ENCODE data around the gene RAP1GAP.
"Not testable (repeated sequence)": the region's sequence is repeated elsewhere in the genome, so short reads cannot be mapped to it uniquely, and the experiment has no call there.

Gene RAP1GAP

DNA sequence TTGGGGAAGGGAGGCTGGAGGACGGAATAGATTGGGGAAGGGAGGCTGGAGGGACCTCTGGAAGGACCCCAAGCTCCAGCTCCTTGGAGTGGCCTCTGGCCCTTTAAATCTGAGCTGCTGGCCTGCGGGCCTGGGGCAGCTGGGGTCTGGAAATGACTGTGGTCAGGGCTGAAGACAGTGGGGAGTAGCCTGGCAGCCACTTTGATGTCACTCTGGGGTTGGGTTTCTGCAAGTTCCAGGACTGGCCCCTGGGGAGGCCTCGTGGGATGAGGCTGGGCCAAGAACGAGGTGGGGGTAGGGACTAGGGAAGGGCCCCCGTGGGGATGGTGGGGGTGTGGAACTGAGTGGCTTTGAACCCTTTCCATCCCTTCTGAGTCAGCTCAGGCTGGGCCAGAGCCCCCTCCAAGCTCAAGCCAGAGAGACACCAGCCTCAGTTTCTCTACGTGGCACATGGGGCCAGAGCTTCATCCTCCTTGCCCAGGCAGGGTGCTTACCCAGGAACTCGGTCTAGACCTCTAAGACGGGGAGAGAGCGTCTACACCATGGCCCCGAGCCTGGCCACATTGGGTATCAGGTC, 100.3 kb downstream of the RAP1GAP start:
- DNase-seq (ENCODE audit: low read depth) = no peak

DNA sequence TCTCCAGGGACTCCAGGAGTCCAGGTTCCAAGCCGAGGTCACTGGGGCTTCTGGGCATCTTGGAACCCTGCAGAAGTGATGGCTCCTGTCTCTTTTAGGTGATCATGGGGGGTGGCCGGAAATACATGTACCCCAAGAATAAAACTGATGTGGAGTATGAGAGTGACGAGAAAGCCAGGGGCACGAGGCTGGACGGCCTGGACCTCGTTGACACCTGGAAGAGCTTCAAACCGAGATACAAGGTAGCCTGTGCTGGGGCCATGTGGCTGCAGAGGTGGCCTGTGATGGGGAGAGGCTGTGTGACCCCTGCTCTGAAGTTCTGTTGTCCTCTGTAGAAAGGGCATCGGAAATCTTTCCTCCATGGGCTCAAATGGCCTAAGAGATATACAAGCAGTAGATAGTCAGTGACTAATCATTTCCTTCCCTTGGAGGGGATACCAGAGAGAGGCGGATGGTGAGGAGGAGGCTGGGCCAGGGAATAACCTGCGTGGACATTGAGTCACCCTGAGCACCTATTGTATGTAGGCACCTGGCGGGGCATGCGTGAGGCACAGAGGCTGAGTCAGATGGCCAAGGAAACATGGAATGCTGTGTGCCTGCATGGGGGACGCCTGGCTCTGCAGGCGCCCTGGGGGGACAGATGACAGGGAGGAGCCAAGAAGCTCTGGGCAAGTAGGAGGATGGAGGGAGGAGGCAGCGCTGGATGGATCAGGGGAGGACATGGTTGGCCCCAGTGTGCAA, 101.0 kb downstream of the RAP1GAP start:
- DNase-seq (ENCODE audit: low read depth) = no peak

DNA sequence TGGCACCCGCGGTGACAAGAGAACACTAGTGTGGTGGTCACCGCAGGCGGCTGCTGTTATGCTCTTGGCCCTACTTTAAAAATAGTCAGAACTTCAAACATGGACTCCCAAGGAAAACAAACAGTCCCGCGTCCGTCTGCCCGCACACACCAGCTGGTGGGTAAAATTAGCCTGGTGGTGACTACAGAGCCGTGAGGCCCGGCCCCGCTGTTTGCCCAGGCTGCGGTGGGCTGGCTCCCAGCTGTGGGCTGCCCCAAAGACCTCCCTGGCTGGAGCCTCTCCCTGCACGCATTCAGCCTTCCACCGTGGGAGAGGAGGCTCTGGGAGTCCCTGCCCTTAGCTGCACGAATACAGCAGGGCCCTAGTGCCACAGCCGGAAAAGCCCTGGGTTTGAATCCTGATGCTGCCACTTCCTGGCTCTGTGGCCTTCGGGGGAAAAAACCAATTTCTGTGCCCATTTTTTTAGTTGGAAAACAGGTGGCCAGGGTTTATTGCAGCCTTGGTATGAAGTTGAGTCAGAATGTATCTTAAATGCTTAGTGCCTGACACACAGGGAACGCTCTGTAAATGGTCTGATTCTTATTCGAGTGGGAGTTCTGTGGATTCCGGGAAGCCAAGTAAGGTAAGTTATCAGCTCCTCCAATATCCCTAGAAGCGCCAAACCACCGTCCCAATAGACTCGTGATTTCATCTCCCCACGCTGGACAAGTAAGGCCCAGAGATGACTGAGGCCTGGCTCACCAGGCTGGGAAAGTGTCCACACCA, 101.7 kb downstream of the RAP1GAP start:
- no peak for DNase-seq (ENCODE audit: low read depth)

DNA sequence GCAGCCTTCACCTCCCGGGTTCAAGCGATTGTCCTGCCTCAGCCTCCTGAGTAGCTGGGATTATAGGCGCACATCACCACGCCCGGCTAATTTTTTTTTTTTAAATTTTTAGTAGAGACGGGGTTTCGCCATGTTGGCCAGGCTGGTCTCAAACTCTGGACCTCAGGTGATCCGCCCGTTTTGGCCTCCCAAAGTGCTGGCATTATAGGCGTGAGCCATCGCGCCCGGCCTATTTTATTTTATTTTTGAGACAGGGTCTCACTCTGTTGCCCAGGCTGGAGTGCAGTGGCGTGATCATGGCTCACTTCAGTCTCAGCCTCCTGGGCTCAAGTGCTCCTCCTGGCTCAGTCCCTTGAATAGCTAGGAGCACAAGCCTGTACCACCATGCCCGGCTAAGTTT, 102.8 kb downstream of the RAP1GAP start:
- DNase-seq (ENCODE audit: low read depth) = not testable (repeated sequence)

DNA sequence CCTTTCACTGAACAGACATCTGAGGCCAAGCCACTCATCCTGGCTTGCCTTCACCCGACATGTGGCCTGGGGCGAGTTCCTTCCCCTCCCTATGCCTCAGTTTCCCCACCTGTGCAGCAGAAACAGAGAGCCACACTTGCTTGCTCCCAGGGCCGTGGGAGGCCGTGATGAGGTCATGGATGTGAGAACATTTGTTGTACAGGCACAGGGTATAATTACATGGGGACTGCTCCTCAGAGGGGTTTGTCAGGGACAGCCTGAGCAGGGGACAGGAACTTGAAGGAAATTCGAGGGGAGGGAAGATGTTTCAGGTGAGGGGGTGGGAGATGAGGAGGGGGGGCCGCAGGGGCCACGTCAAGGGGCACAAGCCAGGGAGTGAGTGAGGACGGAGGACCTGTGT, 103.9 kb downstream of the RAP1GAP start:
- DNase-seq (ENCODE audit: low read depth) = no peak

DNA sequence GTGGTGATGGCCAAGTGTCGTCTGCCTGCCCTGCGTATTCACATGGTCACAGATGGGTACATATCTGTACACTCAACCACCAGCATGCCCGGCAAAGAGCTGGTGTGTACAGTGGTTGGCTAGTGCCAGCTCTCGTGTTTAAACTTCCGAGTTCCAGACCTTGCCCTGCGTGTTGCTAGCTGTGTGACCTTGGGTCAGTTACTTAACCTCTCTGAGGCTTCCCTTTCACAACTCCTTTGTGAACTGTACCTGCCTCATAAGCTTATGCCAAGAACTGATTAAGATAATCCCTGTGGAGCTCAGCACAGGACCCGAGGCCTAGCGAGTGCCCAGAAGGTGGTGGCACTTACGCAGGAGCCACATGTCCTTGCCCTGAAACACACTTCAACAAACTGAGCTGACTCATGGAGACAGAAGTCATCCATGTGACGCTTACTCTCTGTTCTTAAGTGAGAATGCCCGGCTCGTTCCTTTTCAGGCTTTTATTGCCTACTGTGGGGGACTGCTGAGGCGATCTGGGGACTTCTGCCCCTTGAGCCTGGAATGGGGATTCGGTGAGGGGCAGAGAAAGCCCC, 104.5 kb downstream of the RAP1GAP start:
- no peak for DNase-seq (ENCODE audit: low read depth)

DNA sequence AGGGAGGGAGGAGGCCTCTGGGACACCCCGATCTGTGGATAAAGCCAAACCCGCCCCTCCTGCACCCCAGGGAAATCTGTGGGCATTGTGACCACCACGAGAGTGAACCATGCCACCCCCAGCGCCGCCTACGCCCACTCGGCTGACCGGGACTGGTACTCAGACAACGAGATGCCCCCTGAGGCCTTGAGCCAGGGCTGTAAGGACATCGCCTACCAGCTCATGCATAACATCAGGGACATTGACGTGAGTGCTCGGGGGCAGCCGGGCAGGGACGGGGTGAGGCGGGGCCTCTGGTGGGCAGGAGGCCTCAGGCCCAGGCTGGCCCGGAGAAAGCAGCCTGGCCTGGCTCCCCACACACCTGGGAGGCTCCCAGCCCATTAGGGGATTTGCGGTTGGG, 105.2 kb downstream of the RAP1GAP start:
- no peak for DNase-seq (ENCODE audit: low read depth)

DNA sequence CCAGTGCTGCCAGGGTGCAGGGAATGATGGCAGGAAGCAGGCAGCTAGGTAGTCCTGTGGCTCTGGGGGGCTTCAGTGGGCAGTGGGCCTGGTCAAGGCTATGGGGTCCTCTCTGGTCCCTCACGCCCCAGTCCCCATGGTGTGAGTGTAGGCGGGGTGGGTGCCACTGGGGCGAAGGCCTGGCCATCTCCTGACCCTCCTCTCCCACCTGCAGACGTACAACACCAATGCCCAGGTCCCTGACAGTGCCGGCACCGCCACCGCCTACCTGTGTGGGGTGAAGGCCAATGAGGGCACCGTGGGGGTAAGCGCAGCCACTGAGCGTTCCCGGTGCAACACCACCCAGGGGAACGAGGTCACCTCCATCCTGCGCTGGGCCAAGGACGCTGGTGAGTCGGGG, 106.3 kb downstream of the RAP1GAP start:
- no peak for DNase-seq (ENCODE audit: low read depth)

DNA sequence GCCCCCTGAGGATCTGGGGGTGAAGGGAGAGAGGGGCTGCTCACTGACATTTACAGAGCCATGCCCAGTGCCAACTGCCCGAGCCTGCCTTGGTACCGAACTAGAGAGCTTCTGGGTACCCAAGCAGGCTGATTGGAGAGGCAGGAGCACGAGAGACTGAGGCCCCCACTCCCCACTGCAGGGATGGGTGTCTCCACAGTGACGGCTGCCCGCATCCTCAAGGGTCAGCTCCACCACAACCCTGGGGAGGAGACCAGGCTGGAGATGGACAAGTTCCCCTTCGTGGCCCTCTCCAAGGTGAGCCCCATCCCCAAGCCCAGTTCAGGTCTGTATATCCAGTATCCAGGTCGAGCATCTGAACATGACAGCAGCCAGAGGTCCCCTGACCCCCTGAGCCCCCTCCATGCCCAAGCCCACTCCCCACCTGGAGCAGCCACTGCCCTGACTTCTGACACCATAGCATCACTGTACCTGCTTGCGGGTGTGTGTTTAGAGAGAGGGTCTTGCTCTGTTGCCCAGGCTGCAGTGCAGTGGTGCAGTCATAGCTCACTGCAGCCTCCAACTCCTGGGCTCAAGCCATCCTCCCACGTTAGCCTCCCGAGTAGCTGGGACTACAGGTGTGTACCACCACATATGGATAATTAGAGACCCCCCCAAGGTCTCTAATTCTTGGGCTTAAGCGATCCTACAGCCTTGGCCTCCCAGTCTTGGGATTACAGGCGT, 108.1 kb downstream of the RAP1GAP start:
- DNase-seq (ENCODE audit: low read depth) = no peak

DNA sequence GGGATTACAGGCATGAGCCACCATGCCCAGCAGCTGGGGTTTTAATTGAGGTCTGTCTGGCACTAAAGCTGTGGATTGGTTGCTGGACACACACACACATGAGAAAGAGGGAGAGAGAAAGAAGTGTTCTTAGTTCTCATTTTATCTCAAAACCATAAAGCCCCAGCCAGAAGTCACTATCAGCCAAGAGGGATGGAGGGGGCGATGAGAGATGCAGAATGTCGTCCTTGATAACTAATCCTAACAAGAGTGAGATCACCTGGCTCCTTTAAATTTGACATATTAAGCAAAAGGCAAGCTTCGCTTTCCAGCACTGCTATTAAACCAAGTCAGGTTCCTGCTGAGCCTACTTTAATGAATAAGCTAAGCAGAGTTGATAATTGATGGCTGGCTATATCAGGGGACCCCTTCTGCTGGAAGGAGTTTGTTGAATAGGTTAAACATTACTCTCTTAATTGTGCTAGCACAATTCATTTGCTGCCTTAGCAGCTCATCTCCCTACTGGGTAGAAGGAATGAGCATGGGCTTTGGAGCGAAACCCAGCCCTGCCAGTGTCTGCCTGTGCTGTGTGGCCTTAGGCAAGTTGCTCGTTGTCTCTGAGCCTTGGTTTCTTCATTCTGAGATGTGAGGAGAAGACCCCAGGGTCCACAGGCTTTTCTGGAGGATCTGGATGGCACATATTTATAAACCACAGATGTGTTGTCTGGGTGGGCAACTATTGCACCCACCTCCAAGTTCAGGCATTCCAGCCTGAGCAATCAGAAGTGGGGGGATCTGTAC, 109.2 kb downstream of the RAP1GAP start:
- no peak for DNase-seq (ENCODE audit: low read depth)

DNA sequence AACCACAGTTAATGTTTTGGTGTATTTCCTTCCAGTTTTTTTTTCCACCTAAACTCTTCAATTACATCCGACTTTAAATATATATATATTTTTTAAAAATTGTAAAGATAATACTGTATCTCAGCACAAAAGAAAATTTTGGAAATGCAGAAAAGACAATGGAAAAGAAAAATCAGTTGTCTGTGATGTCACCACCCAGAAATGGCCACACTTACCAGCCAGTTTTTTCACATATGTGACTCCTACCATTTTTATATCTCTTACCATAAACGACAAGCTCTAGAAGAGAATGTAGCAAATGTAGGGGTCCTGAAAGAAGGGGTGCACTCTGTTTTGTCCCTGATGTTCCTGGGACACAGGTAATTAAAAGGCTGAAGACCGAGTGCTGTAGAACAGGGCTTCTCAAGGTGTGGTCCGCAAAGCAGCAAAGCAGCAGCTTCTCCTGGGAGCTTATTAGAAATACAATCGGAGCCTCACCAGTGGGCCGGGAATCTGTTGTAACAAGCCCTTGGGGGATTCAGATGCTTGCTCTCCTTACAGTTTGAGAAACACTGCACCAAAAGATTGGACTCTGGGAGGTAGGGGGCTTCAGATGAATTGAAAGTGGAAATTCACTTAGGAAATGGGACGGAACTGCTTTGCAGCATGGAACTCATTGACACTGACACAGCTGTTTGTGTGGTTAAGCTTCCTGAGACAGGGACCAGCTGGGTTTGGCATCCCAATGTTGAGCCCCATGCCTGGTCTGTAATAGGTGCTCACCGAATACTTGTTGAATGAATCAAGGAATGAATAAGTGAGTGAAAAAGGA, 115.8 kb downstream of the RAP1GAP start:
- no peak for DNase-seq (ENCODE audit: low read depth)

DNA sequence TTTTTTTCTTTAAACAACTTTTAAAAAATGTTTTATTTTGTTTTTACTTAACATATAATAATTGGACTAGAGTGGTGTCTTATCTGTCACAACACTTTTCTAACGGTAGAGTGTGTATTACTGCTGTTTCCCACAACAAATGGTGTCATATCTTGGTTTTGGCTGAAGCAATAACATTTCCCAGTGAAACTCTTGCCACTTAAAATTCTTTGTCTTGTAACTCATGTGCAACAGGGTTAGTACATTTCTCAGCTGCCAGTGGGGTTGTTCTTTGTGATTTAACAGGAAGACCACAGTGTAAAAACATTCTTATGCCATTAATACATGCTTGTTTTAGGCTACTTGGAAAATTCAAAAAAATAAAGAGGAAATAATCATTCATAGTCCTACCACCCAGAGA, 116.4 kb downstream of the RAP1GAP start:
- no peak for DNase-seq (ENCODE audit: low read depth)

DNA sequence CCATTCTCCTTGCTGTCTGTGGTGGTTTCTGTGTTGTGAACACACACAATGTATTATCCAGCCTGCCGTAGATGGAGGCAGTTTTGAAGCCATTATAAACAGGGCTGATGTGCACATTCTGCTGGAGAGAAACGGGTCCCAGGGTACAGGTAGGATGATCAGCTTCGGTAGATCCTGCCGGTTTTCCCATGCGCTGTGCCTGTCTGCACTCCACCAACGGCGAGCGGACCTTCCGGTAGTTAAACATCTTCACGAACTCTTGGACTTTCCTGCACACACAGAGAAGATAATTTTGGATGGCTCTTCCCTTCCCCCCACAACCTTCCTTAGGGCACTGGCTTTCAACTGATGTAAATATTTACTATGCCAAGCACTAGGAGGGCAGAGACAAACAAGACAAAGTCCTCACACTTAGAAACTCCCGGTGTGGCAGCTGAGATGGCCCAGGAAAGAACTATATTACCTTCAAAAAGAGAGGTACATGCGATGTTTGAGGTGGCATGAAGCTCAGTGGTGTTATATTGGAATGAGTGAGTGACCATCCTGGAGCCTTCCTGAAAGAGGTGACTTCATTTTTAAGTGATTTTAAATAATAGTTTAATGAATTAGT, 118.2 kb downstream of the RAP1GAP start:
- no peak for DNase-seq (ENCODE audit: low read depth)

DNA sequence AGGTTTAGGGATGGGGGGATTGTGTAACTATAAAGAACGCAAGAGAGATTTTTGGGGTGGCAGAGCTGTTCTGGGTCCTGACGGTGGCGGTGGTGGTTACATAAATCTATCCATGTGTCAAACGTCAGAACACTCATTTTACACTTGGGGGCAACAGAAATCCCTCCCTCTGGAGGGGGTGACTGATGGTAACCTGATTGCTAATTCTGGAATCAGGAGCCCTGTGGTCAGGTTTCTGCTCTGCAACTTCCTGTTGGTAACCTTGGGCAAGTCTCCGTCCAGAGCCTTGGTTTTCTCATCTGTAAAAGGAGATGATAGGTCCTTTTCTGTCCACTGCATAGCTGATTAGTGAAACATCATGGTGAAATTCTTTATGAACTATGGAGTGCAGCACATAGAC, 119.1 kb downstream of the RAP1GAP start:
- no peak for DNase-seq (ENCODE audit: low read depth)

DNA sequence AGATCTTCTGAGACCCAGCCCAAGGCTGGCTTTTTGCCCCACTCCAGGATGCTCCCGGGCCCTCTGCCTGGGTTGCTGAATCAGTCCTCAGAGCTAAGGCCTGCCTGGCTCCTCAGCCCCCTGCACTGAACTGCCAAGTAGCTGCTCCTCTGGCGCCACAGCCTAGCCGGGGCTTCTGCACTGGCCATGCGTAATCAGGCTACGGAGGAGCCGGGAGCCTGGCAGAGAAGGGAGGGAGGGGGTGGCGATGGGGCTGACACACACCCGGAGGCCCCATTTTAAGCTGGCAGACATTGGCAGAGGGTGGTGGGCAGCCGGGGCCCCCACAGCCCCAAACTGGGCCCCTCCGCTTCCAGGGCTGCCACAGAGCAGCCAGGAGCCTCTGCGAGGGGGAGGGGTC, 121.3 kb downstream of the RAP1GAP start:
- no peak for DNase-seq (ENCODE audit: low read depth)

All from activated T-cell treated with anti-CD3 and anti-CD28 coated beads for 48 hours (primary cell).